Measurements from ENCODE around the gene KDM4C.

KDM4C gene

GRCh38 chr9:6899274-6899673, 141.5 kb downstream of the KDM4C start:
- no peak for TF ChIP-seq CTCF (IDR thresholded peaks at IDR 0.05)
- no peak overlapping the region for H3K4me3 Mint-ChIP-seq
- no peak for DNase-seq

GRCh38 chr9:6900440-6900883, 142.7 kb downstream of the KDM4C start:
- Mint-ChIP-seq H3K36me3 (ENCODE audit: low read depth) (peaks cover under 1% of the 10 kb centered on the region), H3K9me3 (no peaks in the 10 kb centered on the region), H3K27ac (no peak overlapping the region), H3K4me3 (no peak overlapping the region), H3K4me1 (peaks cover 18% of the 10 kb centered on the region), H3K27me3 (ENCODE audit: low read depth, poor library complexity) (no peaks in the 10 kb centered on the region)
- no peak for TF ChIP-seq CTCF (IDR thresholded peaks at IDR 0.05)
- DNase-seq, result no peak

More at GRCh38 chr9:6899274-6899673, 141.5 kb downstream of the KDM4C start:
- Mint-ChIP-seq H3K36me3 (ENCODE audit: low read depth) (peaks cover 5% of the 10 kb centered on the region), H3K27me3 (ENCODE audit: low read depth, poor library complexity) (no peaks in the 10 kb centered on the region), H3K27ac (no peak overlapping the region), H3K9me3 (no peaks in the 10 kb centered on the region), H3K4me1 (peaks cover 18% of the 10 kb centered on the region)

- Mint-ChIP-seq H3K4me1 (peaks cover 18% of the 10 kb centered on the region), H3K27ac (no peak overlapping the region)
- TF ChIP-seq CTCF (IDR thresholded peaks at IDR 0.05), result no peak
Measured at GRCh38 chr9:6901180-6901579, 143.4 kb downstream of the KDM4C start.

GRCh38 chr9:6902423-6902822, 144.7 kb downstream of the KDM4C start:
- TF ChIP-seq CTCF (IDR thresholded peaks at IDR 0.05), result no peak
- no peak overlapping the region for H3K4me3 Mint-ChIP-seq
- H3K4me1 Mint-ChIP-seq, result peaks cover 9% of the 10 kb centered on the region
- H3K27ac Mint-ChIP-seq, result no peak overlapping the region
- H3K27me3 Mint-ChIP-seq (ENCODE audit: low read depth, poor library complexity), result no peaks in the 10 kb centered on the region
- no peak for DNase-seq
- no peaks in the 10 kb centered on the region for H3K36me3 Mint-ChIP-seq (ENCODE audit: low read depth)
- H3K9me3 Mint-ChIP-seq, result no peaks in the 10 kb centered on the region

More at GRCh38 chr9:6901180-6901579, 143.4 kb downstream of the KDM4C start:
- Mint-ChIP-seq H3K4me3 (no peak overlapping the region), H3K27me3 (ENCODE audit: low read depth, poor library complexity) (no peaks in the 10 kb centered on the region), H3K9me3 (no peaks in the 10 kb centered on the region), H3K36me3 (ENCODE audit: low read depth) (no peaks in the 10 kb centered on the region)
- DNase-seq, result no peak

GRCh38 chr9:6904371-6904770, 146.6 kb downstream of the KDM4C start:
- Mint-ChIP-seq H3K36me3 (ENCODE audit: low read depth) (no peaks in the 10 kb centered on the region), H3K4me3 (no peak overlapping the region), H3K27me3 (ENCODE audit: low read depth, poor library complexity) (no peaks in the 10 kb centered on the region), H3K4me1 (no peaks in the 10 kb centered on the region), H3K27ac (no peak overlapping the region), H3K9me3 (no peaks in the 10 kb centered on the region)
- no peak for DNase-seq
- TF ChIP-seq CTCF (IDR thresholded peaks at IDR 0.05), result no peak

GRCh38 chr9:6905850-6906375, 148.1 kb downstream of the KDM4C start:
- no peaks in the 10 kb centered on the region for H3K4me1 Mint-ChIP-seq
- TF ChIP-seq CTCF (IDR thresholded peaks at IDR 0.05), result no peak
- no peak overlapping the region for H3K27ac Mint-ChIP-seq
- no peak for DNase-seq
- no peaks in the 10 kb centered on the region for H3K9me3 Mint-ChIP-seq
- H3K27me3 Mint-ChIP-seq (ENCODE audit: low read depth, poor library complexity), result no peaks in the 10 kb centered on the region
- no peaks in the 10 kb centered on the region for H3K36me3 Mint-ChIP-seq (ENCODE audit: low read depth)
- H3K4me3 Mint-ChIP-seq, result no peak overlapping the region

All from nephron progenitor cell (in vitro differentiated cells).